HG03025 (cell line): ENCODE results near the gene RMND1.
"Not testable (repeated sequence)": the region's sequence is repeated elsewhere in the genome, so short reads cannot be mapped to it uniquely, and the experiment has no call there.

Experiments used
- ATAC-seq: cut with Tn5 transposase; IDR thresholded peaks from one replicate; pipeline ENCODE4 v1.9.1; 2021; ENCODE audit warnings: mild to moderate bottlenecking, moderate library complexity; ENCODE audit not compliant: unreplicated experiment, low FRiP score

Gene RMND1

DNA sequence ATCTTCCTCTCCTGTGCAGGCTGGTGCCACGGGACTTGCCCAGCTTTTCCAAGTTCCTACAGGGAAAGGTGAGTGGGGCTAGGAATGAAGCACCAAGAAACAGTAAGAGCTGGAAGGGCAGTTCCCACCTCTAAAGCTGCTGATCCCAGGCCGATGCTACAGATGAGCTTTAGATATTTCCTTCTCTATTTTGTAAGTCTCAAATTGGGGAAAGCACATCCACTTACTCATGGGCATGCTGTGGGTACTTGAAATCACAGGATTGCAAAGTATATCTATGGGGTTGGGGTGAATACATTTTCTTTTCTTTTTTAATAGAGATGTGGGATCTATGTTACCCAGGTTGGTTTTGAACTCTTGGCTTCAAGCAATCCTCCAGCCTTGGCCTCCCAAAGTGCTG, 63.7 kb downstream of the RMND1 start:
- no peak for ATAC-seq

DNA sequence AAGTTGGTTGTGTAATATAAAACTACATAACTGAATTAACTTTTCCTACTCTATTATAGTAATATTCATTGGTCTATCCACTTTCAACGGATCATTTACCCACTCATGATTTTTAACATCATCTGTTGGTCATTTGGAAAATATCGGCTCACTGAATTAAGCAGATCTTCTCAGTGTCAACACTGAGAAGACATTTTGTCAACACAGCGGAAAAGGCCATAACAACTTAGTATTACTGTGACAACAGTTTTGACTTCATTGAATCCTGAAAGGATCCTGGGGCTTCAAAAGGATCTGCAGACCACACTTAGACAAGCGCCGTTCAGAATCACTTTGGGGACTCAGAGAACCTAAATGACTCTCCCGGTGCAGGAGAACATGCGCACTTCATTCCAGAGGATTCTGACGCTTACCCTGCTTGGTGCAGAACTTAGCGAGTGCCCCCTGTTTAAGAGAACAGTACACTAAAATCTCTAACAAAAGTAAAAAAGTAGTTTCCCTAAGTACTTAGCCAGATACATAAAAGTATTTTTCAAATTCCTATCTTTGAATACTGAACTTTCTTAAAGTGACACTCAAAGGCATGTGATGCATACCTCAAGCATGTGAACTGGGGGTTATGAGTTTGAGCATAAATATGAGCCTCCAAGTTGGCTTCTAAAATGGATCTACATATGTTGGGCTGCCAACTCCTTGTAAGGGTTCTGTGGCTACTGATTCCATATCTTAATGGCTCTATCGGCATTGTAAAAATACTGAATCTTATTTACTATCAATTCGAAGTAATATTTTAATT, 64.6 kb downstream of the RMND1 start:
- ATAC-seq = no peak

- ATAC-seq = no peak
Observed at GRCh38 chr6:151385177-151385576, 66.7 kb downstream of the RMND1 start.

GRCh38 chr6:151384151-151384550, 67.8 kb downstream of the RMND1 start:
- ATAC-seq = no peak

DNA sequence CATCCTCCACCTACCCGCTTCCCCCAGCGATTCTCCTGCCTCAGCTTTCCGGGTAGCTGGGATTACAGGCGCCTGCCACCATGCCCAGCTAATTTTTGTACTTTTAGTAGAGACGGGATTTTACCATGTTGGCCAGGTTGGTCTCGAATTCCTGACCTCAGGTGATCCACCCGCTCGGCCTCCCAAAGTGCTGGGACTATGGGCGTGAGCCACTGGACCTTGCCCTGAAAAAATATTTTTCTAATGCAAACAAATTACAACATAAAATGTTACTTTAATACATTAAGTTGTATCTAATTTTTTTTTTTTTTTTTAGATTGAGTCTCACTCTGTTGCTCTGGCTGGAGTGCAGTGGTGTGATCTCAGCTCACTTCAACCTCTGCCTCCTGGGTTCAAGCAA, 69.3 kb downstream of the RMND1 start:
- not testable (repeated sequence) for ATAC-seq

GRCh38 chr6:151381722-151382121, 70.2 kb downstream of the RMND1 start:
- no peak for ATAC-seq

DNA sequence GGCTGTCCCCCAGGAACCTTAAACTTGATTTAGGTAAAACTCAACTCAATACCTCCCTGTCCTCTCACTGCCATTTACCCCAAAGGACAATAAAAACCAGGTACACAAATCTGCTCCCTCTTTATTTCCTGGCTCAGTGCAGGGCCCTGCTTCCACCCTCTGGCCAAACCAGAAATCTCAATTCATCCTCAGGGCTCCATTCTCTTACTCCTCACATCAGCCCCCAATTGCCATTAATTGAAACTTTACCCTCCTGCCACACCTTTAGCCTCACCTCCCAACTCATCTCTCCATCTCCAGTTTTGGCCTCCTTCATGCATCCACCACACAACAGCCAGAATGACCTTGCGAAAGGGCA, 71.1 kb downstream of the RMND1 start:
- ATAC-seq = no peak

DNA sequence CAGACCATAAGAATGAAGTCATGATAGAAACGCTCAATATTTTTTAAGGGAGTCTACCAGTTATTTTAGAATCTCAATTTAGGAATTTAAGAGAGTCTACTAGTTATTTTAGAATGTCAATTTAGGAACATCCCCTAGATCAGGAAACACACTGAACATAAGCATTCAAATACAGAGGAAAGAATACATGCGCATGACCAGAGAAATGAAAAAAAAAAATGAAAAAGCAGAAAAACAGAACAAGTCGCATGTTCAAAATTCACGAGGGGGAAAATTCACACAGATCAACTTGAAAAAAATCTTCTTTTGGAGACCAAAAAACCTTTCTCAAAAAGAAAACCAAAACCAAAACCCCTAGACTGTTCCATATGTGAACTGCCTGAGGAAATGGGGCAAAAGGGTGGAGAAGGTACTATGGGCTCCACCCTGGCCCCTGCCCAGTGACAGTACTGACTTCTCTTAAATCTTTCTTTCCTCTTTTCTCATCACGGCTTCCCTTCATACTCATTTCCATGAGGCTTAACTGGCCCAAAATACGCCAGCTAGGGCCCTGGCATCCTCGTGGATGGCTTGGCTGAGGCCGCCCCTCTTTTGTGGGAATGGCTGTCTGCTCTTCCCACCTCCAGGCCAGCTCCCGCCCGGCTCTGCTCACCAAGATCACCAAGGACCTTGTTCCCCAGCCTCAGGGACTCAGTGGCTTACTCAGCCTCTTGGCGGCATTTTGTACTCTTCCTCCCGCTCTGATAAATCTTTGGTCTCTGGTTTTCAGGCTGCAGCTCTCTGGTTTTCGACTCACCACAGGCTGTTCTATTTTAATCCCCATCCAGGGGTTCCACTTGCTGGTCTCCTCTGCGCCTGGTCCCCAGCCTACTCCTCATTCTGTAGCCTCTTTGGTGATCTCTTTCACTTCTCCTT, 71.7 kb downstream of the RMND1 start:
- ATAC-seq = peak; percentile 67

- ATAC-seq = no peak
Observed at GRCh38 chr6:151377095-151377494, 74.8 kb downstream of the RMND1 start.

- no peak for ATAC-seq
Observed at GRCh38 chr6:151376440-151376839, 75.5 kb downstream of the RMND1 start.

DNA sequence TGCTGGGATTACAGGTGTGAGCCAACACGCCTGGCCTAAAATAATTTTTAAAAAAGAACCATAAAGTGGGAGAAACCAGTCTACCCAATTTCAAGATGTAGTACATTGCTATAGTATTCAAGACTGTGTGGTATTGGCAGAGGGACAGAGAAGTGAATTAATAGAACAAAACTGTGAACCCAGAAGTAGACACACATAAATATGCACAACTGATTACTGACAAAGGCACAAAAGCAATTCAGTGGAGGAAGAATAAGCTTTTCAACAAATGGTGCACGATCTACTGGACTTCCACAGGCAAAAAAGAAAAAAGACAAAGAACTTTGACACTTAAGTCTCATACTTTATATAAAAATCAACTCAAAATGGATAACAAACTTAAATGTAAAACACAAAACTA, 76.1 kb downstream of the RMND1 start:
- ATAC-seq = no peak

- ATAC-seq = no peak
Observed at GRCh38 chr6:151374036-151374683, 77.8 kb downstream of the RMND1 start.

GRCh38 chr6:151372164-151372563, 79.8 kb downstream of the RMND1 start:
- no peak for ATAC-seq

GRCh38 chr6:151370509-151371078, 81.3 kb downstream of the RMND1 start:
- ATAC-seq = no peak

GRCh38 chr6:151365233-151365632, 86.7 kb downstream of the RMND1 start:
- ATAC-seq = no peak

DNA sequence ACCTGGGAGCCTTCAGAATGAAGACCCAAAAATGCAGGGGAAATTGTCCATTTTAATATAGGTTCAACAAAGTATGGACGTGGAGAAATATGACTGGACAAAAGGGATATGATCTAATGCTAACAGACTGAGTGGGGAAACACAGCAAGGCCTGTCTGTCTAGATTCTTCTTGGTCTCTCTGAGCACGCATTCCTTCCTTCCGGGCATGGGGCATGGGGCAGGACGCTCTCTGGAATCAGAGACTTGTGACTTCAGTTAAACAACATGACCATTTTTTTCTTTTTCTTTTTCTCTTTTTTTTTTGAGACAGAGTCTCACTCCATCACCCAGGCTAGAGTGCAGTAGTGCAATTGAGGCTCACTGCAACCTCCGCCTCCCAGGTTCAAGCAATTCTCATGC, 92.4 kb downstream of the RMND1 start:
- no peak for ATAC-seq

DNA sequence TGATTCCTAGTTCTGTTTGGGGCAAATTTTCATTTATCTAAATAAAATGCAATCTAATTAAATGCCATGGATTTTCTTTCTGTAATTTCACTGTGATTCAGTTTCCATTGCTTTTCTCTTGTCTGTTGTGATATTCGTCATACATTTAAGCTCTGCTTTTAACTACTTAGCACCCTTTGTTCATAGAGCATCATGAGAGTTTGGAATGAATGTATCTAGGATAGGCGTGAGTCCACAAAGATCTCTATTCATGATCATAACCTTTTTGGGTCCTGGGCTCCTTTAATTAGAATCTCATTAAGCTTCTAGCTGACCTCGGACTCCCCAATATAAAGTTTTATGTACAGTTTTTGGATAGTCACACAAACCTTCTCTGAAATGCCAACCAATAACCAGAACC, 93.5 kb downstream of the RMND1 start:
- ATAC-seq = no peak

DNA sequence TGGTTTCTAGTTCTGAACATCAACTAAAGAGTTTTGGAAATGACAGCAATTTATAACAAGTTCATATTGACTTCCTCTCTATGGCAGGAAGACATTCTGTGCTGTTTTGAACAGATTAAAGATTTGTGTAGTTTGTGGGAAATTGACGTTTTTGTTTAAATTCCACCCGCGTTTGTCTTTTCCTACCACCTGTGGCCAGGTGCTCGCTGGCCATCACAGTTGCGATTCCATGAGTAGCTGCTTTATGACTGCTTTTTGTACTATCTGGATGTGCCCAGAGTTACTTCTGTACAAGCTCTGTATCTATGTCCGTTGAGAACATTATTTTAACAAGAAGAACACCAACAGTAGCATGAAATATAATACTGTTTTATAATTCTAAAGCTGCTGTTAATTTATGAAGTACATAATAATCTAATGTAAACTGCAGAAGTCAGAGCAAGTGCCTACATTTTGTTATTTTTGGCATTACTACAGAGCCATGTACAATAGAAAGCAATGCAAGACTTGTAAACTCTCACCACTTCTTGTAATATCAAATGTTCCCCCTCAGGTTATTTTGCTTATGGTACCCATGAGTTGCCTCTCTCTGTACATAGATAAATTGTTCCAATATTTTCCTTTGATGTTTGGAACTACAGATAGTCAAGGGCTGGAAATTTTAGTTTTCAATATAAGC, 94.0 kb downstream of the RMND1 start:
- ATAC-seq = no peak

DNA sequence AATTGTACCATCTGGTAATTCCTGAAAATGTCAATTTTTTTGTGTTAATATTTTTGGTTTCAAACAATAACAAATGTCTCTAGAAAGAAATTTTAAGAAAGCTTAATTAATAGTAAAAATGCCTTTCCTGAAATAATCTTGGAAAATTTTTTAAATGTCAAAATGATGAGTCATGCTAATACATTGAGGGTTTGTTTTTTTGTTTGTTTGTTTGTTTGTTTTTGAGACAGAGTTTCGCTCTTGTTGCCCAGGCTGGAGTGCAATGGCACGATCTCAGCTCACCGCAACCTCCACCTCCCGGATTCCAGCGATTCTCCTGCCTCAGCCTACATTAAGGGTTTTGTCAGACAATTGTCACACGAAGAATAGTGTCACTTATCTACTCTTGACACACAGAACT, 94.9 kb downstream of the RMND1 start:
- ATAC-seq = not testable (repeated sequence)
